HG02610 (cell line): ENCODE results near the gene LGI1.
"Not testable (repeated sequence)": the region's sequence is repeated elsewhere in the genome, so short reads cannot be mapped to it uniquely, and the experiment has no call there.

Experiments used
- ATAC-seq: cut with Tn5 transposase; IDR thresholded peaks from one replicate; pipeline ENCODE4 v1.9.1; 2021; ENCODE audit warnings: mild to moderate bottlenecking, moderate library complexity; ENCODE audit not compliant: unreplicated experiment

LGI1 gene

DNA sequence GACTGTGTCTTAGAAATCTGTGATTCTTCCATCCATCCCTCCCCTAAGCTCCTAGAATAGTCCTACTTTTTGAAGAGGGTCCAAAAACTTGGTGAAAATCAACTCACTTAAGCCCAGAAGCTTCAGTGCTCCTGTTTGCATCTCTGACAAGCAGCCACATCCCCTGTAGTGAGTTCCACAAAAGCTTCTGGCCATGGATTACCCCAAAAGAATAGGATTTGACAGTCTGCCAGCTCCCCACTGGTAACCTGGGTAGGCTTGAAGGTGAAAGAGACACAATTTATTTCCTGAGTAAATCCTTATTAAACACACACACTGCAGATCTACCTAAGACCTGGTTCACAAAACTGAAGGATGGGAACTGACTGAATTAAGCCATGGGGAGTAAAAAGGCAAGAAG lies 46.5 kb downstream of the LGI1 start:
- no peak for ATAC-seq

DNA sequence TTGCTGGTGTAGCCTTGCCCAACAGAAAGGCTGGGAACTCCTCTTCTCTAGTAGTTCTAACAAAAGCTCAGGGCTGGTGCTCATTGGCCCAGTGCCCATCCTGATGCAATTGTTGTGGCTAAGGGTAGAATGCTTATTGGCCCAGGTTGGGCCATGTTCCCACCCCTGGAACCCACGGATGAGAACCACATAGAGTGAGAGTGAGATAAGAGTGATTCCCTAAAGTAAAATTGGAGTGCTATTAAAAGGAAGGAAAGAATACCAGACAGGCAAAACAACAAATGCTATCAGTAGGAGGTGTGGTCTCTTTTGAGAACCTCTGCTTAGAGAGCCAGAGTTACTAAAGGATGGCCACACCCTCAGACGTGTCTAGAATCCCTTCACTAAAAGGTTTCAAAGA lies 49.2 kb downstream of the LGI1 start:
- no peak for ATAC-seq

- no peak for ATAC-seq
Measured at GRCh38 chr10:93807371-93807770, 49.6 kb downstream of the LGI1 start.

GRCh38 chr10:93812659-93813338 lies 55.1 kb downstream of the LGI1 start:
- no peak for ATAC-seq

- no peak for ATAC-seq
Measured at GRCh38 chr10:93813507-93814465, 56.0 kb downstream of the LGI1 start.

- ATAC-seq: no peak
Measured at GRCh38 chr10:93815304-93816096, 57.8 kb downstream of the LGI1 start.

- ATAC-seq: peak; percentile 67
Measured at GRCh38 chr10:93816123-93816747, 58.5 kb downstream of the LGI1 start.

- ATAC-seq: no peak
Measured at GRCh38 chr10:93818086-93818485, 60.4 kb downstream of the LGI1 start.

- ATAC-seq: no peak
Measured at GRCh38 chr10:93819520-93819919, 61.8 kb downstream of the LGI1 start.

DNA sequence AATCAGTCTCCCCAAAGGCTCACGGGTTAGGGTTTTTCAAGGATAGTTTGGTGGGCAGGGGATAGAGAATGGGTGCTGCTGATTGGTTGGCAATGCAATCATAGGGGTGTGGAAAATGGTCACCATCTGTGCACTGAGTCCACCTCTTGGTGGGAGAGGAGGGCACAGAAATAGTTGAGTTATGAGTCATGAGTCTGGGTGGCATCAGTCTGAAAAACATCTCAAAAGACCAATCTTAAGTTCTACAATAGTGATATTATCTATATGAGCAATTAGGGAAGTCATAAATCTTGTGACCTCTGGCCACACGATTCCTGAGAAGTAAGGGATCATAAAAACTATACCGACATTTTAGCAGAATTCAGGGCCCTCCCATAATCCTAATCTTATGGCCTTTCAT lies 62.7 kb downstream of the LGI1 start:
- no peak for ATAC-seq

DNA sequence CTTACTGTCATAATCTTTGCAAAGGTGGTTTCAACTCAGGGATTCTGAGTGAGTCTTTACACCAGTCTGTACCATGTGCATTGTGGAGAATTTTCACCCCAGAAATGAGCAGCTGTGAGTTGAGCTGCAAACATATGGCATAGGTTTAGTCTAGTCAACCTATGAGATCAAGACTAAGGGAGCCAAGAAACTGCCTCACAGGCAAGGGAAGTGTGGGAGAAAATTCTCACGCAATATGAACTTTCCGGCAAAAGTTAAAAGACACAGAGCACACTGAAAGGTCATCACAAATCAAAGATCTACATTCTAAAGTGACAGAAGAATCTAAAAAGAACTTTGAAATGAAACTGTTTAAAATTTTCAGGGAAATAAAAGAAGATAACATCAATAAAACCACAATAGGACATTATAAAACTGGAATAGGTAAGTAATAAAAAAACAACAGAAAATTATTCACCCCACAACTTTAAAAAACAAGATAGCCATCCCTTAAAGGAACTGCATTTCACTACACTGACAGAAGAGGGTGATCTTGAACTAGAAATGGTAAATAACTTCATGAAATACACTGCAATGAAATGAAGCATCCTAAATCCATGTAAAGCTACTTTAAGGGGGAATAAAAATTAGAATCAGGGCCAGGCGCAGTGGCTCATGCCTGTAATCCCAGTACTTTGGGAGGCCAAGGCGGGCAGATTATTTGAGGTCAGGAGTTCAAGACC lies 63.5 kb downstream of the LGI1 start:
- no peak for ATAC-seq

- no peak for ATAC-seq
Measured at GRCh38 chr10:93826355-93826754, 68.6 kb downstream of the LGI1 start.

- ATAC-seq: no peak
Measured at GRCh38 chr10:93827056-93827804, 69.5 kb downstream of the LGI1 start.

DNA sequence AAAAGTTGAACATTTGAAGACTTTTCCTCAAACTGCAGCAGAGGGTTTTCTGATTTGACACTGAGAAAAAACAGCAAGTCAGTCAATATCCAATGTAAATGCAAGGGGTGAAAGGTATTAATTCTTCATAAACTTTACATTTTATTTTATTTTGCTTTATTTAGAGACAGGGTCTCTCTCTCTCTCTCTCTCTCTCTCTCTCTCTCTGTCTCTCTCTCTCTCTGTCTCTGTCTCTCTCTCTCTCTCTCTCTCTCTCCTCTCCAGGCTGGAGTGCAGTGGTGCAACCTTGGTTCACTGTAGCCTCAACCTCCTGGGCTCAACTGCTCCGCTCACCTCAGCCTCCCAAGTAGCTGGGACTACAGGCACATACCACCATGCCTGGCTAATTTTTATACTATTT lies 73.3 kb downstream of the LGI1 start:
- ATAC-seq: not testable (repeated sequence)

DNA sequence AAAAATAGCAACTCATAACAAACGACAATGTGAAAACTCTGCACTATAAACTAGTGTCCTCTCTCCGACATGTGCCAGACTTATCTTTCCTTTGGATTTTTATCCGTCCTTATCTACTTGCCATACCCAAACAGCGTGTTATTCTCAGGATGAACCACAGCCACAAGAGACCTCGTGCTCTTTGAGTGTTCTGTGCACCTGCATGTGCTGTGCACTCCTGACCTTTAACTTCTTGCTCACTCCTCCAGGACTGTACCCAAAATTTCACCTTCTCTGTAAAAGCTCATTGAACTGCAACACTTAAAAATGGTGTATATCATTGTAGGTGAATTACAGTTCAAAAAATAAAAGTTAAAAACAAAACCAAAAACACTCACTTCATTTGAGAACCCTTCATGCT lies 78.0 kb downstream of the LGI1 start:
- no peak for ATAC-seq

- ATAC-seq: no peak
Measured at GRCh38 chr10:93837822-93838221, 80.1 kb downstream of the LGI1 start.

DNA sequence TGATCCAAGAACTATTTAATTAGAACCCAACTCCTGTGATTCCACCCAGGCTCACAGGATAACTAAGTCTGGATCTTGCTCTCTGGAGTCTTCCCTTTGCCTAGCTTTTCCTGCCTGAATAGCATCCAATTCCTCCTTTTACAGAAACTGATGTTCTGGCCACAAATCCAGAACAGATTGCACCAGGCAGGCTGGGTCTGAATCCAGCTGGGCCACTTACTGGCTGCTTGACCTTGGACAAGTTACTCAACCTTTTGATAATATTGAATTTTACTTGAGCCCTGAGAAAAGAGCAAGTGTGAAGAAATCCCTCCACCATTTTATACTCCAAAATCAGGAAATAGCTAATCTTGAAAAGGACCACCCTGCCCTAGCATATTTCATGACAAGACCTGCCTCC lies 80.5 kb downstream of the LGI1 start:
- no peak for ATAC-seq

- no peak for ATAC-seq
Measured at GRCh38 chr10:93841961-93842360, 84.2 kb downstream of the LGI1 start.

- no peak for ATAC-seq
Measured at GRCh38 chr10:93844979-93845626, 87.4 kb downstream of the LGI1 start.
